HepG2 (cell line): ENCODE data around the gene FOXK2. TPM values are rescaled to one million over a fixed set of nuclear protein-coding genes. Genes with fewer than 3 reads are reported as not detected.

Source experiments
- AGO1 ChIP-seq: fragments of 200-400 bp; formaldehyde crosslinking; IDR thresholded peaks from 2 replicates; pipeline ENCODE4 v1.6.1; 2017; ENCODE audit warnings: mild to moderate bottlenecking, low read depth, low read length, moderate library complexity; ENCODE audit not compliant: poor library complexity, severe bottlenecking
- BRF2 ChIP-seq: sonication (generic); formaldehyde crosslinking; IDR thresholded peaks from 2 replicates; pipeline ENCODE4 v1.8.1; 2022; ENCODE audit warnings: mild to moderate bottlenecking, missing genetic modification reagents
- CC2D1A ChIP-seq: sonication (generic); formaldehyde crosslinking; IDR thresholded peaks from 2 replicates; pipeline ENCODE4 v1.8.1; 2023; ENCODE audit warnings: mild to moderate bottlenecking, missing genetic modification reagents
- ETV6 ChIP-seq: sonication (generic); formaldehyde crosslinking; conservative IDR thresholded peaks from 2 replicates; pipeline ENCODE4 v1.4.0; 2020; ENCODE audit warnings: missing genetic modification reagents
- JARID2 ChIP-seq: sonication (generic); formaldehyde crosslinking; IDR thresholded peaks from 2 replicates; pipeline ENCODE4 v1.8.1; 2023; ENCODE audit warnings: missing genetic modification reagents, inconsistent platforms; ENCODE audit not compliant: insufficient replicate concordance
- JUND ChIP-seq: sonication (generic); formaldehyde crosslinking; IDR thresholded peaks from 2 replicates; pipeline ENCODE4 v1.8.0; 2022; ENCODE audit warnings: mild to moderate bottlenecking, missing genetic modification reagents
- KAT8 ChIP-seq: IDR thresholded peaks from 2 replicates; pipeline ENCODE4 v1.6.1; 2016; ENCODE audit warnings: missing genetic modification reagents, missing compliant biosample characterization
- NCOA1 ChIP-seq: sonication (generic); formaldehyde crosslinking; IDR thresholded peaks from 2 replicates; pipeline ENCODE4 v1.9.0; 2021; ENCODE audit warnings: missing genetic modification reagents
- NFATC3 ChIP-seq: sonication (generic); formaldehyde crosslinking; IDR thresholded peaks from 2 replicates; pipeline ENCODE4 v1.5.1; 2020; ENCODE audit warnings: mild to moderate bottlenecking, missing genetic modification reagents
- POLR2G ChIP-seq: fragments of 200-400 bp; formaldehyde crosslinking; IDR thresholded peaks from 2 replicates; pipeline ENCODE4 v1.6.1; 2018; ENCODE audit warnings: mild to moderate bottlenecking, low read depth, low read length, moderate library complexity
- SP140L ChIP-seq: sonication (generic); formaldehyde crosslinking; IDR thresholded peaks from 2 replicates; pipeline ENCODE4 v1.4.0; 2020; ENCODE audit warnings: missing genetic modification reagents, borderline replicate concordance
- SRSF9 ChIP-seq: fragments of 200-400 bp; formaldehyde crosslinking; IDR thresholded peaks from 2 replicates; pipeline ENCODE4 v1.6.1; 2018; ENCODE audit warnings: borderline replicate concordance, mild to moderate bottlenecking, low read depth, low read length; ENCODE audit not compliant: insufficient read depth, poor library complexity, severe bottlenecking
- TEAD3 ChIP-seq: optimal IDR thresholded peaks from 2 replicates; pipeline ENCODE3; 2016; ENCODE audit warnings: borderline replicate concordance
- TFDP1 ChIP-seq: IDR thresholded peaks from 2 replicates; pipeline ENCODE4 v1.6.1; 2016; ENCODE audit warnings: missing compliant biosample characterization, missing genetic modification reagents, borderline replicate concordance
- U2AF2 ChIP-seq: fragments of 200-400 bp; formaldehyde crosslinking; IDR thresholded peaks from 2 replicates; pipeline ENCODE4 v1.6.1; 2017; ENCODE audit warnings: low read depth, mild to moderate bottlenecking, low read length
- XRCC5 ChIP-seq: fragments of 200-400 bp; formaldehyde crosslinking; optimal IDR thresholded peaks from 2 replicates; pipeline ENCODE3; 2017; ENCODE audit warnings: mild to moderate bottlenecking, low read length
- ZBTB37 ChIP-seq: sonication (generic); formaldehyde crosslinking; IDR thresholded peaks from 2 replicates; pipeline ENCODE4 v1.4.0; 2020; ENCODE audit warnings: mild to moderate bottlenecking, missing genetic modification reagents
- ZBTB38 ChIP-seq: sonication (generic); formaldehyde crosslinking; IDR thresholded peaks from 2 replicates; pipeline ENCODE4 v1.5.1; 2020; ENCODE audit warnings: mild to moderate bottlenecking, missing genetic modification reagents
- ZFP82 ChIP-seq: sonication (generic); formaldehyde crosslinking; IDR thresholded peaks from 2 replicates; pipeline ENCODE4 v1.5.1; 2020; ENCODE audit warnings: mild to moderate bottlenecking, missing genetic modification reagents, borderline replicate concordance
- ZNF710 ChIP-seq: sonication (generic); formaldehyde crosslinking; IDR thresholded peaks from 2 replicates; pipeline ENCODE4 v1.5.0; 2020; ENCODE audit warnings: mild to moderate bottlenecking, missing genetic modification reagents, borderline replicate concordance
- ZSCAN9 ChIP-seq: IDR thresholded peaks from 2 replicates; pipeline ENCODE4 v1.6.1; 2016; ENCODE audit warnings: borderline replicate concordance
- polyA plus RNA-seq, 8 experiments: library from polyadenylated mRNA; depleted of rRNA in 3 of 8; stranded (reverse) in 7 of 8; unstranded in 1 of 8; fragments of >200 nt; fragmentation: Illumina TruSeq in 4 of 8; extraction: Trizol in 4 of 8; gene quantifications; 2 replicates each; pipeline versions ENCODE4 v1.2.1 to v1.2.3, GENCODE V29; 2011 to 2016; ENCODE audit warnings: low read depth in 4 of 8, missing spikeins in 1 of 8, mixed read lengths in 1 of 8; ENCODE audit not compliant: insufficient read depth in 1 of 8
- total RNA-seq, 5 experiments: library from RNA; depleted of rRNA; stranded (reverse); fragments of >200 nt; fragmentation: Illumina TruSeq; extraction: Trizol; gene quantifications; 2 replicates each; pipeline ENCODE4 v1.2.3, GENCODE V29; 2016; ENCODE audit warnings: low read depth in 1 of 5

The FOXK2 gene
- total and polyA plus RNA-seq, 2 of the 13 experiments (the other 11 are each of a cell fraction or from before 2014, with no cell fraction given): 67.1 to 67.2 TPM

- TF ChIP-seq ETV6 (CRISPR knock-in tag): no peak; the same call in 1 of the 2 replicates
- TF ChIP-seq ZBTB37 (CRISPR knock-in tag): 0 out of 2 replicates have a peak, but pooled peaks have one; percentile 54
- peak; percentile 55 for TF ChIP-seq KAT8 (CRISPR knock-in tag)
- TF ChIP-seq AGO1: no peak
- TF ChIP-seq POLR2G: no peak
- TF ChIP-seq BRF2 (CRISPR knock-in tag): peak; percentile 52; the same call in 1 of the 2 replicates
- TF ChIP-seq ZFP82 (CRISPR knock-in tag): no peak
- peak; percentile 78; the same call in 1 of the 2 replicates for TF ChIP-seq NCOA1
- peak; percentile 90; the same call in 1 of the 2 replicates for TF ChIP-seq ZBTB38 (CRISPR knock-in tag)
- TF ChIP-seq XRCC5: peak; percentile 63
- no peak for TF ChIP-seq NFATC3 (CRISPR knock-in tag)
- TF ChIP-seq SRSF9: no peak
- peak; percentile 36; the same call in 1 of the 2 replicates for TF ChIP-seq JUND (CRISPR knock-in tag)
- no peak for TF ChIP-seq CC2D1A
- TF ChIP-seq TEAD3 (CRISPR knock-in tag): peak; percentile 64
- TF ChIP-seq SP140L (CRISPR knock-in tag): peak; percentile 62; the same call in 1 of the 2 replicates
- TF ChIP-seq ZNF710: peak; percentile 76; the same call in 1 of the 2 replicates
- TF ChIP-seq JARID2 (CRISPR knock-in tag): no peak
- peak; percentile 97 for TF ChIP-seq ZSCAN9 (CRISPR knock-in tag)
- no peak for TF ChIP-seq U2AF2
- TF ChIP-seq TFDP1: peak; percentile 96
Observed at GRCh38 chr17:82503728-82504308, 15.7 kb upstream of the FOXK2 start (continued).
